GM18508 (cell line): ENCODE results near the gene KRTAP4-12.
"Not testable (repeated sequence)": the region's sequence is repeated elsewhere in the genome, so short reads cannot be mapped to it uniquely, and the experiment has no call there.

Experiments used
- ATAC-seq: cut with Tn5 transposase; IDR thresholded peaks from one replicate; pipeline ENCODE4 v1.9.1; 2021; ENCODE audit warnings: moderate number of reproducible peaks; ENCODE audit not compliant: insufficient read depth, unreplicated experiment

KRTAP4-12 gene

DNA sequence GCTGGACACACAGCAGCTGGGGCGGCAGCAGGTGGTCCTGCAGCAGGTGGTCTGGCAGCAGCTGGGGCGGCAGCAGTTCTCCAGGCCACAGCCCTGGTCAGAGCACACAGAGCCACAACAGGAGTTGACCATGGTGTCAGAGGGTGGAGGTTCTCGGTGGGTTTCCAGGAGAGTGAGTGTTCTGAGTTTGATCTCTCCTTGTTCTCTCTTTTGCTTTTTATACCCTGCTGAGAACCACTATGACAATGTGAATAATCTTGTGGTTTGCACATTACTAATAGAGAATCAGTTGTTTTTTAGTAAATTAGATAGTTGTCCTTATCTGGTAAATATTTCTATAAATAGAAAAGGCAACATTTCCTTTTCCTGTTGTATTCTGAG is at the start of gene KRTAP4-12:
Gene KRTAP4-12, minus strand, starts transcription at position 192 of the 381 bp plus-strand sequence. Its CDS starts 60 bp downstream, at position 132.
- ATAC-seq = not testable (repeated sequence)

DNA sequence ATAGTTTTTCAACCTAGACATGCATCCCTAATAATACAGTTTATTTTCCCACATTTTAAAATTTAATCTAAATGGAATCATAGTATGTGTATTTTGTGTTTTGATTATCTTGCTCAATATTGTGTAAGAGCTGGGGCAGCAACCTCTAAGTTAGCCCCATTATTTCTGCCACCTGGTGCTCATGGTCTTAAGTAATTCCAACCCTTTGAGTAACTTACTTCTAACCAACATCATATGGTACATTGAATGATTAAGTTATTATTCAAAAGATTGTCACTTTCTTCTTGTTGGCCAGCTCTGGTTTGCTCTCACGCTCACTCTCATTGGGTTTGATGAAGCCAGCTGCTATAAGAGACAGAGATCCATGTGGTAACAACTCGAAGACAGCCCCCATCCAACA is 47.9 kb upstream of the KRTAP4-12 start:
- no peak for ATAC-seq

- no peak for ATAC-seq
Observed at GRCh38 chr17:41168121-41168520, 44.1 kb upstream of the KRTAP4-12 start, which contains the start of gene KRTAP4-3. Gene KRTAP4-3, minus strand, starts transcription at chr17:41168221. Its CDS starts 49 bp downstream, at chr17:41168172.

DNA sequence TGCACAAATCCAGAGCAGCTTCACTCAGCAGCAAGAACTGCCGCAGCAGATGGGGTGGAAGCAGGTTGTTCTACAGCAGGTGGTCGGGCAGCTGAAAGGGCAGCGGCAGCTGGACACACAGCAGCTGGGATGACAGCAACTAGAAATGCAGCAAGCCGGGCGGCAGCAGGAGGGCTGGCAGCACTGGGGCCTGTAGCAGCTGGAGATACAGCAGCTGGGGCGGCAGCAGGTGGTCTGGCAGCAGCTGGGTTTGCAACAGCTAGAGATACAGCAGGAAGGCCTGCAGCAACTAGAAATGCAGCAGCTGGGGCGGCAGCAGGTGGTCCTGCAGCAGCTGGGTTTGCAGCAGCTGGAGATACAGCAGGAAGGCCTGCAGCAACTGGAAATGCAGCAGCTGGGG is 43.6 kb upstream of the KRTAP4-12 start:
- ATAC-seq = no peak

GRCh38 chr17:41163828-41164227 is 39.8 kb upstream of the KRTAP4-12 start:
- ATAC-seq = no peak

GRCh38 chr17:41160648-41161047 is 36.7 kb upstream of the KRTAP4-12 start, which contains the start of gene KRTAP4-4:
Gene KRTAP4-4, minus strand, starts transcription at chr17:41160748. Its CDS starts 57 bp downstream, at chr17:41160691.
- no peak for ATAC-seq

DNA sequence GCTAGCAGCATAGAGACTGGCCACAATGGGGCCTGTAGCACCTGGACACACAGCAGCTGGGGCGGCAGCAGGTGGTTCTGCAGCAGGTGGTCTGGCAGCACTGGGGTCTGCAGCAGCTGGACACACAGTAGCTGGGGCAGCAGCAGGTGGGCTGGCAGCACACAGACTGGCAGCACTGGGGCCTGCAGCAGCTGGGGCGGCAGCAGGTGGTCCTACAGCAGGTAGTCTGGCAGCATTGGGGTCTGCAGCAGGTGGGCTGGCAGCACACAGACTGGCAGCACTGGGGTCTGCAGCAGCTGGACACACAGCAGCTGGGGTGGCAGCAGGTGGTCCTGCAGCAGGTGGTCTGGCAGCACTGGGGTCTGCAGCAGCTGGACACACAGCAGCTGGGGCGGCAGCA is 36.2 kb upstream of the KRTAP4-12 start:
- not testable (repeated sequence) for ATAC-seq

GRCh38 chr17:41153856-41154255 is 29.9 kb upstream of the KRTAP4-12 start:
- no peak for ATAC-seq

- no peak for ATAC-seq
Observed at GRCh38 chr17:41151525-41151924, 27.5 kb upstream of the KRTAP4-12 start.

DNA sequence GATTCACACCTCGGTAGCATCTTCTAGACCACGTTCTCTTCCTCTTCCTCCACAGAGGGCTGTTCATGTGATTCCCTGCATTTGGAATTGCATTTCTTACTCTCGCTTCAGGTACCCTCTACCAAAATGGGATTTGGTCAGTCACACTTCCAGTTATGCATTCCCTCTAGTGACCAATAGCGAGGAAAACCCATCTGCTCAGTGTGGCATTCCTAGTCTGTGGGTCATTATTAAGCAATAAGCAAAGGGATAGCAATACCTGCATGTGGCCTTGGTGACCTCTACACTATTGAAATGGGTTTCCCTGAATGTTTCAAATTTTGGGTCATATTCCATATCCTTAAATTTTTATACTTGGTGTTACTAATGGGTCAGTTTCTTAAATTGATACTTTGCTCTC is 26.0 kb upstream of the KRTAP4-12 start:
- ATAC-seq = no peak

GRCh38 chr17:41149652-41149985 is 25.6 kb upstream of the KRTAP4-12 start, which contains the start of gene KRTAP4-5:
Gene KRTAP4-5, minus strand, starts transcription at chr17:41149825. Its CDS starts 58 bp downstream, at chr17:41149767.
- ATAC-seq = no peak

GRCh38 chr17:41148971-41149651 is 25.1 kb upstream of the KRTAP4-12 start:
- not testable (repeated sequence) for ATAC-seq

DNA sequence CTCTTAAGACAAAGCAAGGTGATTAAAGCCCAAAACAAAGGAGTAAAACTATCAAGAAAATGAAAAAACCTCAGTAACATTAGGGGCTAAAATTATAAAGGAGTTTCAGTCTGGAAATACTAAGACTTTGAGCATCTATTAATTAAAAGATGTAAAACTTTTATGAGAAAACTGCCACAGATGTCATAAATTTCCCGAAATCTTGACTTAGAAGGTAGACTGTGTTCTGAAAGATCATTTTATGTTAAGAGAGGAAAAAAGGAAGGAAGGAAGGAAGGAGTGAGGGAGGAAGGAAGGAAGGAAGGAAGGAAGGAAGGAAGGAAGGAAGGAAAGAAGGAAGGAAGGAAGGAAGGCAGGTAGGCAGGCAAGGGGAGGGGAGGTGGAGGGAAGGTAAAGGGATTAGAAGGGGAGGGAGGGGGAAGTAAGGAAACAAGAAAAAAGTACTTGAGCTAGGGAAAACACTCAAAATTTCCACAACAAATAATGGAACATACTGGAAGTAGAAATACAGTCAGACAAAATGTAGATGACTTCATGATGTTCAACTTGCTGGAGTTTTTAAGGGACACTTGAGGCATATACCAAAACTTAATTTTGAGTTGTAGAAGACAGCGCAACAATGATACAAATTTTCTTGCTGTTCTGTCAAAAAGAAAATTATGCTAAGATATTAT is 23.7 kb upstream of the KRTAP4-12 start:
- ATAC-seq = no peak

DNA sequence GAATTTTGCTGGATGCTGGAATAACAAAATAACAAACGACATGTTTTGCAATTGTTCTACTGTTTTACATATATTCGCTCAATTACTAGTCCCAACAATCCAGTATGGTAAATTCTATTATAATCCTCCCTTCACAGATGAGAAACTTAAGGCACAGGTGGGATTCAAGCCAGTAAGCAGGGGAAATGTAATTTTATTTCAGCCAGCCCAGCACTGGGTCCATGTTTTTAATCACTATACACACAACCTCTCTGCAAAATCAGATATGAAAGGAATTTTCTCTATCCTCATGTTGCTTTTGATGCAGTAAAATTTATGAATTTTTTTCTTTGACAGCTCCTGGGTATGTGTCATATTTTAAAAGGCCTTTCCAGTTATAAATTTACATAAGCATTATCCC is 21.3 kb upstream of the KRTAP4-12 start:
- ATAC-seq = no peak

DNA sequence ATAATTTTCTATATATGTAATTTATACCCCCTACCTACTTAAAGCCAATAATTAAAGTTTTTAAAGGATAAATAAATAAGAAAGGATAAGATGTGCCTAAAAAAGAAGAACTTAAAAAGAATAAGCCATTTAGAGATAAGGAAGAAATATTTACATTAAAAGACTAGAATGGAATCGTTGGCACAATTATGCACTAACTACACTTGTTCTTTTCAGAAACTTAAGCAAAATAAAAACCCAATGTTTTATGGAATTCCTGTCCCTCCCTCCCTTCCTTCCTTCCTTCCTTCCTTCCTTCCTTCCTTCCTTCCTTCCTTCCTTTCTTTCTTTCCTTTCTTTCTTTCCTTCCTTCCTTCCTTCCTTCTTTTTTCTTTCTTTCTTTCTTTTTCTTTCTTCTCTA is 20.9 kb upstream of the KRTAP4-12 start:
- no peak for ATAC-seq

GRCh38 chr17:41141361-41141760 is 17.4 kb upstream of the KRTAP4-12 start:
- ATAC-seq = no peak

DNA sequence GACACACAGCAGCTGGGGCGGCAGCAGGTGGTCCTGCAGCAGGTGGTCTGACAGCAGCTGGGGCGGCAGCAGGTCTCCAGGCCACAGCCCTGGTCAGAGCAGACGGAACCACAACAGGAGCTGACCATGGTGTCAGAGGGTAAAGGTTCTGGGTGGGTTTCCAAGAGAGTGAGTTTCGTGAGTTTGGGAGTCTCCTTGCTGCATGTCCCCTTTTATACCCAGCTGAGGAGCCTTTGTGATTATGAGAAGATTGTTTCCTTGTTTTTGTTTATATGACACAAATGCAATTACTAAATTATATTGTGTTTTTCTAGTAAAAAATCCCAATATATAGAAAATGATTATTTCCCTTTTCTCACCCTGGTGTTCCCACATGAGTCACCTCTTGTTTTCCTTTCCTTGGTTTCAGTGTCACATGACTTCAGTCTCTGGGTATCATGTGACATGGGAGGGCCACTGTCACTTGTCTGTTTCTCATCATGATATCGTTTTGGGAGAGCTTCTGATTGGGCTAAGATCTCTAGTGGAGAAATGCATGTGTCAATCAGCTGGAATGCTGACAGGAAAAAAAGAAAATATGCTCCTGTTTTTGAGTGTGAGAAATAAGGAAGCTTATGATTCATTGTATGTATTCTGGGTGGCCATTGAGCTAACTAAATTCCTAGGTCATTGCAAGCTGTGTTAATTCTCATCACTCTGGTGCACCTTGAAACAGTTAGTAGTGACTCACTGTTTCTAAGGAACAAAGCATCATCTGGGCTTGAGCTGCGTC is 16.6 kb upstream of the KRTAP4-12 start, which contains the start of gene KRTAP4-6:
Gene KRTAP4-6, minus strand, starts transcription at position 185 of the 772 bp plus-strand sequence. Its CDS starts 57 bp downstream, at position 128.
- no peak for ATAC-seq

DNA sequence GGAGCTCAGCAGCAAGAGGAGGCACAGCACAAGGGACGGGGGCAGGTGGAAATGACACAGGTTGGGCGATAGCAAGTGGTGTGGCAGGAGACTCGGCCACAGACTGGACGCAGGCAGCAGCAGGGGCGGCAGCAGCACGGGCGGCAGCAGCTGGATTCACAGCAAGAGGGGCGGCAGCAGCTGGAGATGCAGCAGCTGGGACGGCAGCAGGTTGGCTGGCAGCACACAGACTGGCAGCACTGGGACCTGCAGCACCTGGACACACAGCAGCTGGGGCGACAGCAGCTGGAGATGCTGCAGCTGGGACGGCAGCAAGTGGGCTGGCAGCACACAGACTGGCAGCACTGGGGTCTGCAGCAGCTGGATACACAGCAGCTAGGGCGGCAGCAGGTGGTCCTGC is 15.9 kb upstream of the KRTAP4-12 start:
- not testable (repeated sequence) for ATAC-seq

DNA sequence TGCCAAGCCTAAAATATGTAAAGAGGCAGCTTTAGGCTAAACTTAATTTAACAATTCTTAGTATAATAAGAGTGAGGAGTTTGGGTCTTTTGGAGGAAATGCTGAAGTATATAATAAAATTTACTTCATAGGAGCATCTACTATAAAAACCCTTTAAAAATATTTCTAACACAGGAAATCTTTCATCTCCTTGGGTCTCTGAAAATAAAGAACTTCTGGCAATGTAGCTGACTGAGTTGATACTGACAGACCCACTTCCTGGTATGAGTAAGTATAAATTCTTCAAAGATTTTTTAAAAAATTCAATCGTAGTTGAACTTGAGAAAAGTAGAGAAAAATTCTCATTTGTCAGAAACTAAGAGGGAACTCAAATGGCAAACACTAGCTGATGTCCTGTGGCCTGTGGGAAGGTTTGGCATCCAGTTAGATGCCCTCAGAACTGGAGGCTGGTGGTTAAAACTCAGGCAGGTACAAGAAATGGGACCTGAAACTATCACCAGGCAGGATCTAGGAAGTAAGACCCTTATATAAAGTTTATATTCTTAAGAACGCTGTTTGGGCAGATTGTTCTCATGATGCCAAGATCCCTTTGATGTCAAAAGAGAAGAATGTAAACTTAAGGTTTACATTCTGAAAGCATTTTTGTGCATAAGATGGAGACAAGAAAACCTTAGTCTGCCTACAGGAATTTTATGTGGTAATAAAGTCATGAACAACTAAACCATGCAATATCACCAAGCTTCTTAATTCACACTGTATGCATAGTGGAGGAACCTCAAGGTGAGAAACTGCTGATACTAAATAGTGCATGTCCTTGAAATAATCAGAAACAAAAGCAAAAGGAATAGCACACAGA is 10.1 kb upstream of the KRTAP4-12 start:
- ATAC-seq = no peak

- no peak for ATAC-seq
Observed at GRCh38 chr17:41131979-41132378, 8.0 kb upstream of the KRTAP4-12 start.
